ENCODE measurements around the gene SETD1A.
A peak's percentile ranks its signal among the peaks of the same experiment; 100 is the strongest.

SETD1A gene

GRCh38 chr16:30983289-30983889 lies 25.8 kb downstream of the SETD1A start:
- Histone ChIP-seq H3K4me3 (ENCODE audit: low read depth, low read length) (no peak overlapping the region), H3K36me3 (ENCODE audit: insufficient read depth, low read length) (peaks cover 3% of the 10 kb centered on the region; the same call in 1 of the 2 replicates), H3K27ac (ENCODE audit: low read depth, low read length) (no peak overlapping the region)

GRCh38 chr16:30983898-30984610 lies 26.5 kb downstream of the SETD1A start:
- Histone ChIP-seq H2AFZ (ENCODE audit: low read length, unreplicated experiment) (no peak overlapping the region), H3K4me1 (ENCODE audit: control insufficient read depth, insufficient read depth, low read length, unreplicated experiment) (peaks cover 21% of the 10 kb centered on the region), H3K4me3 (ENCODE audit: low read depth, low read length) (no peak overlapping the region), H3K27me3 (ENCODE audit: insufficient read depth, low read length) (no peaks in the 10 kb centered on the region), H3K79me2 (ENCODE audit: control insufficient read depth, insufficient read depth, low read length, unreplicated experiment) (no peaks in the 10 kb centered on the region), H3K36me3 (ENCODE audit: insufficient read depth, low read length) (no peaks in the 10 kb centered on the region; the same call in 1 of the 2 replicates), H3K27ac (ENCODE audit: low read depth, low read length) (no peak overlapping the region)

More at GRCh38 chr16:30983289-30983889, 25.8 kb downstream of the SETD1A start:
- H3K79me2 ChIP-seq (ENCODE audit: control insufficient read depth, insufficient read depth, low read length, unreplicated experiment), result no peaks in the 10 kb centered on the region
- H3K4me1 ChIP-seq (ENCODE audit: control insufficient read depth, insufficient read depth, low read length, unreplicated experiment), result peaks cover 21% of the 10 kb centered on the region
- H3K27me3 ChIP-seq (ENCODE audit: insufficient read depth, low read length), result no peaks in the 10 kb centered on the region
- H2AFZ ChIP-seq (ENCODE audit: low read length, unreplicated experiment), result no peak overlapping the region

GRCh38 chr16:30984669-30985400 lies 27.3 kb downstream of the SETD1A start, which contains the start of gene HSD3B7:
Gene HSD3B7 (plus strand): TSS chr16:30985207. CDS start chr16:30985659, 452 bp downstream.
- Histone ChIP-seq H2AFZ (ENCODE audit: low read length, unreplicated experiment) (no peak within 1 kb of the TSS), H3K36me3 (ENCODE audit: insufficient read depth, low read length) (no peaks in the 10 kb centered on the region; the same call in 1 of the 2 replicates), H3K79me2 (ENCODE audit: control insufficient read depth, insufficient read depth, low read length, unreplicated experiment) (no peaks in the 10 kb centered on the region), H3K4me1 (ENCODE audit: control insufficient read depth, insufficient read depth, low read length, unreplicated experiment) (peaks cover 21% of the 10 kb centered on the region), H3K27ac (ENCODE audit: low read depth, low read length) (no peak within 1 kb of the TSS), H3K27me3 (ENCODE audit: insufficient read depth, low read length) (no peaks in the 10 kb centered on the region), H3K4me3 (ENCODE audit: low read depth, low read length) (peak within 1 kb of the TSS; percentile 60)

GRCh38 chr16:30985401-30986128 lies 28.0 kb downstream of the SETD1A start:
- Histone ChIP-seq H3K27ac (ENCODE audit: low read depth, low read length) (no peak overlapping the region), H3K36me3 (ENCODE audit: insufficient read depth, low read length) (no peaks in the 10 kb centered on the region; the same call in 1 of the 2 replicates), H3K4me3 (ENCODE audit: low read depth, low read length) (peak overlapping the region; percentile 60), H2AFZ (ENCODE audit: low read length, unreplicated experiment) (no peak overlapping the region), H3K4me1 (ENCODE audit: control insufficient read depth, insufficient read depth, low read length, unreplicated experiment) (peaks cover 21% of the 10 kb centered on the region), H3K79me2 (ENCODE audit: control insufficient read depth, insufficient read depth, low read length, unreplicated experiment) (no peaks in the 10 kb centered on the region), H3K27me3 (ENCODE audit: insufficient read depth, low read length) (no peaks in the 10 kb centered on the region)

GRCh38 chr16:30986129-30986991 lies 28.8 kb downstream of the SETD1A start:
- H3K27ac ChIP-seq (ENCODE audit: low read depth, low read length), result no peak overlapping the region
- H2AFZ ChIP-seq (ENCODE audit: low read length, unreplicated experiment), result no peak overlapping the region
- H3K4me3 ChIP-seq (ENCODE audit: low read depth, low read length), result no peak overlapping the region
- peaks cover 21% of the 10 kb centered on the region for H3K4me1 ChIP-seq (ENCODE audit: control insufficient read depth, insufficient read depth, low read length, unreplicated experiment)
- no peaks in the 10 kb centered on the region for H3K27me3 ChIP-seq (ENCODE audit: insufficient read depth, low read length)
- H3K36me3 ChIP-seq (ENCODE audit: insufficient read depth, low read length), result no peaks in the 10 kb centered on the region; the same call in 1 of the 2 replicates
- no peaks in the 10 kb centered on the region for H3K79me2 ChIP-seq (ENCODE audit: control insufficient read depth, insufficient read depth, low read length, unreplicated experiment)

- no peak overlapping the region for H3K27ac ChIP-seq (ENCODE audit: low read depth, low read length)
- no peak overlapping the region for H3K4me3 ChIP-seq (ENCODE audit: low read depth, low read length)
- H3K27me3 ChIP-seq (ENCODE audit: insufficient read depth, low read length), result no peaks in the 10 kb centered on the region
- no peaks in the 10 kb centered on the region for H3K79me2 ChIP-seq (ENCODE audit: control insufficient read depth, insufficient read depth, low read length, unreplicated experiment)
- peaks cover 18% of the 10 kb centered on the region for H3K4me1 ChIP-seq (ENCODE audit: control insufficient read depth, insufficient read depth, low read length, unreplicated experiment)
- no peak overlapping the region for H2AFZ ChIP-seq (ENCODE audit: low read length, unreplicated experiment)
- H3K36me3 ChIP-seq (ENCODE audit: insufficient read depth, low read length), result no peaks in the 10 kb centered on the region; the same call in 1 of the 2 replicates
Measured at GRCh38 chr16:30987581-30988190, 30.1 kb downstream of the SETD1A start.

GRCh38 chr16:30989469-30990047 lies 32.0 kb downstream of the SETD1A start:
- Histone ChIP-seq H3K27ac (ENCODE audit: low read depth, low read length) (no peak overlapping the region), H3K27me3 (ENCODE audit: insufficient read depth, low read length) (no peaks in the 10 kb centered on the region), H3K79me2 (ENCODE audit: control insufficient read depth, insufficient read depth, low read length, unreplicated experiment) (no peaks in the 10 kb centered on the region), H3K4me1 (ENCODE audit: control insufficient read depth, insufficient read depth, low read length, unreplicated experiment) (peaks cover 11% of the 10 kb centered on the region), H3K36me3 (ENCODE audit: insufficient read depth, low read length) (no peaks in the 10 kb centered on the region), H2AFZ (ENCODE audit: low read length, unreplicated experiment) (no peak overlapping the region), H3K4me3 (ENCODE audit: low read depth, low read length) (no peak overlapping the region)

- no peaks in the 10 kb centered on the region for H3K36me3 ChIP-seq (ENCODE audit: insufficient read depth, low read length)
Measured at GRCh38 chr16:30990105-30990504, 32.6 kb downstream of the SETD1A start.

GRCh38 chr16:30991052-30991451 lies 33.5 kb downstream of the SETD1A start:
- Histone ChIP-seq H3K36me3 (ENCODE audit: insufficient read depth, low read length) (no peaks in the 10 kb centered on the region), H3K27ac (ENCODE audit: low read depth, low read length) (no peak overlapping the region), H3K79me2 (ENCODE audit: control insufficient read depth, insufficient read depth, low read length, unreplicated experiment) (no peaks in the 10 kb centered on the region), H3K4me1 (ENCODE audit: control insufficient read depth, insufficient read depth, low read length, unreplicated experiment) (peaks cover under 1% of the 10 kb centered on the region), H3K4me3 (ENCODE audit: low read depth, low read length) (no peak overlapping the region), H2AFZ (ENCODE audit: low read length, unreplicated experiment) (no peak overlapping the region), H3K27me3 (ENCODE audit: insufficient read depth, low read length) (no peaks in the 10 kb centered on the region)

More at GRCh38 chr16:30990105-30990504, 32.6 kb downstream of the SETD1A start:
- H3K4me1 ChIP-seq (ENCODE audit: control insufficient read depth, insufficient read depth, low read length, unreplicated experiment), result peaks cover 10% of the 10 kb centered on the region
- H3K27ac ChIP-seq (ENCODE audit: low read depth, low read length), result no peak overlapping the region
- H2AFZ ChIP-seq (ENCODE audit: low read length, unreplicated experiment), result no peak overlapping the region
- H3K27me3 ChIP-seq (ENCODE audit: insufficient read depth, low read length), result no peaks in the 10 kb centered on the region
- no peaks in the 10 kb centered on the region for H3K79me2 ChIP-seq (ENCODE audit: control insufficient read depth, insufficient read depth, low read length, unreplicated experiment)
- H3K4me3 ChIP-seq (ENCODE audit: low read depth, low read length), result no peak overlapping the region
